ENCODE measurements around the gene BABAM2. TPM values are rescaled to one million over a fixed set of nuclear protein-coding genes. Genes with fewer than 3 reads are reported as not detected.

The BABAM2 gene
- polyA plus RNA-seq, 3 donors = 33.2 to 52.8 (median 49.3) TPM

DNA sequence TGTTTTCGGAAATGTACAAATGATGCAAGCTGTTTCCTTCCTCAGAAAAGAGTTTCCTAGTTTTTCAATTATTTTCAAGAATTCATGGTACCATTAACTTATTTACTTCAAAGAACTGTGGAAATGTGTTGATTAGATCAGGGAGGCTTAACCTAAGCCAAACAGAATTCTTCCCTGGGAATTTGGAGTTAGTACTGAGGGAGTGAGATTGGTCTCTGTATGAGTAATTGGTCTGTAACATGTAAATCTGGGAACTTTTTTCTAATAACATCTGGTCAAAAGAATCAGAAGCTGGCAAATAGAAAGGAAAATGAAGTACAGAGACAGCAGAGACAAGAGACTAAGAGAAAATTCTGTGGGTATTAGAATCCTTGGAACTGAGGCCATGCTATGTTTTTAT lies 145.8 kb downstream of the BABAM2 start:
- WGBS (ENCODE audit: insufficient coverage) = no CpG with 5 or more reads among the region's 1 CpG
- Histone ChIP-seq H3K27me3 (ENCODE audit: control insufficient read depth in 2 of 2, insufficient read depth in 2 of 2, low read length in 2 of 2) (no peaks in the 10 kb centered on the region), H3K4me3 (replicated peaks in 1 of 3; ENCODE audit: low read depth in 2 of 3, low read length in 3 of 3) (no peak overlapping the region), H3K27ac (ENCODE audit: low read depth in 1 of 2, low read length in 2 of 2) (no peak overlapping the region), H3K36me3 (replicated peaks in 1 of 2; ENCODE audit: control insufficient read depth in 1 of 2, insufficient read depth in 2 of 2, low read length in 2 of 2) (no peaks in the 10 kb centered on the region), H3K4me1 (ENCODE audit: control insufficient read depth in 1 of 2, insufficient read depth in 2 of 2, low read length in 2 of 2) (peaks cover 6 to 13% of the 10 kb centered on the region in 2 donors), H2AFZ (ENCODE audit: insufficient read depth, low read depth, low read length, poor library complexity, severe bottlenecking) (no peak overlapping the region), H3K79me2 (ENCODE audit: insufficient read depth, low read length) (no peaks in the 10 kb centered on the region), H4K20me1 (ENCODE audit: insufficient read depth, low read length) (no peaks in the 10 kb centered on the region), H3K9ac (ENCODE audit: insufficient read depth, low read length, poor library complexity, severe bottlenecking) (no peak overlapping the region), H3K9me3 (replicated peaks in 1 of 2; ENCODE audit: control insufficient read depth in 1 of 2, insufficient read depth in 1 of 2, low read length in 2 of 2) (no peaks in the 10 kb centered on the region), H3K4me2 (replicated peaks; ENCODE audit: extremely low read depth, low read length, poor library complexity, severe bottlenecking) (no peak overlapping the region)
- Mint-ChIP-seq H3K27ac (no peak overlapping the region), H3K4me1 (peaks cover 15% of the 10 kb centered on the region), H3K36me3 (peaks cover 5 to 8% of the 10 kb centered on the region in 2 donors), H3K4me3 (no peak overlapping the region), H3K9me3 (peaks cover 0 to 4% (median 0%) of the 10 kb centered on the region in 7 donors), H3K27me3 (ENCODE audit: low read depth in 3 of 3) (no peaks in the 10 kb centered on the region)
- no peak for DNase-seq
- intact Hi-C loops (cut with micrococcal nuclease) = no loop called here
- no peak for TF ChIP-seq CTCF (IDR thresholded peaks at IDR 0.05)

- WGBS (ENCODE audit: insufficient coverage) = no CpG with 5 or more reads among the region's 1 CpG
- Histone ChIP-seq H4K20me1 (ENCODE audit: insufficient read depth, low read length) (no peaks in the 10 kb centered on the region), H2AFZ (ENCODE audit: insufficient read depth, low read depth, low read length, poor library complexity, severe bottlenecking) (no peak overlapping the region), H3K27me3 (ENCODE audit: control insufficient read depth in 2 of 2, insufficient read depth in 2 of 2, low read length in 2 of 2) (no peaks in the 10 kb centered on the region), H3K79me2 (ENCODE audit: insufficient read depth, low read length) (no peaks in the 10 kb centered on the region), H3K9me3 (replicated peaks in 1 of 2; ENCODE audit: control insufficient read depth in 1 of 2, insufficient read depth in 1 of 2, low read length in 2 of 2) (no peaks in the 10 kb centered on the region), H3K9ac (ENCODE audit: insufficient read depth, low read length, poor library complexity, severe bottlenecking) (no peak overlapping the region), H3K4me2 (replicated peaks; ENCODE audit: extremely low read depth, low read length, poor library complexity, severe bottlenecking) (no peak overlapping the region), H3K4me3 (replicated peaks in 1 of 3; ENCODE audit: low read depth in 2 of 3, low read length in 3 of 3) (no peak overlapping the region), H3K4me1 (ENCODE audit: control insufficient read depth in 1 of 2, insufficient read depth in 2 of 2, low read length in 2 of 2) (peaks cover 6 to 13% of the 10 kb centered on the region in 2 donors), H3K36me3 (replicated peaks in 1 of 2; ENCODE audit: control insufficient read depth in 1 of 2, insufficient read depth in 2 of 2, low read length in 2 of 2) (no peaks in the 10 kb centered on the region), H3K27ac (ENCODE audit: low read depth in 1 of 2, low read length in 2 of 2) (no peak overlapping the region)
- DNase-seq = no peak
- no peak for TF ChIP-seq CTCF (IDR thresholded peaks at IDR 0.05)
- Mint-ChIP-seq H3K4me3 (no peak overlapping the region), H3K27me3 (ENCODE audit: low read depth in 3 of 3) (no peaks in the 10 kb centered on the region), H3K9me3 (peaks cover 0 to 6% (median 4%) of the 10 kb centered on the region in 7 donors), H3K27ac (no peak overlapping the region), H3K4me1 (peaks cover 13% of the 10 kb centered on the region), H3K36me3 (peaks cover 5 to 13% of the 10 kb centered on the region in 2 donors)
- intact Hi-C loops (cut with micrococcal nuclease) = no loop called here
Observed at GRCh38 chr2:28038722-28039121, 148.2 kb downstream of the BABAM2 start.
